HepG2 (cell line): Measurements from ENCODE around the gene IFNAR1. TPM values are rescaled to one million over a fixed set of nuclear protein-coding genes. Genes with fewer than 3 reads are reported as not detected.

ENCODE experiments used
- DNMT3B ChIP-seq: conservative IDR thresholded peaks from 2 replicates; pipeline ENCODE4 v1.6.1; 2016; ENCODE audit warnings: missing biosample characterization, control low read depth
- FIP1L1 ChIP-seq: fragments of 200-400 bp; formaldehyde crosslinking; IDR thresholded peaks from 2 replicates; pipeline ENCODE4 v1.6.1; 2018; ENCODE audit warnings: low read depth, mild to moderate bottlenecking, low read length, moderate library complexity, borderline replicate concordance; ENCODE audit not compliant: insufficient read depth
- FOXA3 ChIP-seq: IDR thresholded peaks from 2 replicates; pipeline ENCODE4 v1.6.1; 2016; ENCODE audit warnings: missing genetic modification reagents, missing compliant biosample characterization
- HOXA5 ChIP-seq: sonication (generic); formaldehyde crosslinking; IDR thresholded peaks from 2 replicates; pipeline ENCODE4 v1.4.0; 2020; ENCODE audit warnings: missing genetic modification reagents
- KLF11 ChIP-seq: IDR thresholded peaks from 2 replicates; pipeline ENCODE4 v1.6.1; 2016; ENCODE audit warnings: missing compliant biosample characterization
- MED1 ChIP-seq: sonication (generic); formaldehyde crosslinking; IDR thresholded peaks from 2 replicates; pipeline ENCODE4 v1.4.0; 2020; ENCODE audit warnings: missing genetic modification reagents
- NFATC3 ChIP-seq: sonication (generic); formaldehyde crosslinking; IDR thresholded peaks from 2 replicates; pipeline ENCODE4 v1.5.1; 2020; ENCODE audit warnings: mild to moderate bottlenecking, missing genetic modification reagents
- SOX13 ChIP-seq, 3 experiments: fragments of 450-650 bp in 1 of 3; sonication (generic) in 1 of 3; formaldehyde crosslinking in 1 of 3; IDR thresholded peaks in 2 of 3; conservative IDR thresholded peaks in 1 of 3; 2 replicates each; pipeline versions ENCODE4 v1.5.0 to v1.6.1; 2016 to 2020; ENCODE audit warnings: antibody characterized with exemption in 1 of 3, mild to moderate bottlenecking in 1 of 3, missing compliant biosample characterization in 1 of 3, missing genetic modification reagents in 1 of 3, moderate library complexity in 1 of 3
- ZNF10 ChIP-seq: sonication (generic); formaldehyde crosslinking; IDR thresholded peaks from 2 replicates; pipeline ENCODE4 v1.4.0; 2020; ENCODE audit warnings: mild to moderate bottlenecking, low read depth, missing genetic modification reagents, borderline replicate concordance
- ZNF234 ChIP-seq: sonication (generic); formaldehyde crosslinking; conservative IDR thresholded peaks from 2 replicates; pipeline ENCODE4 v1.5.1; 2020; ENCODE audit warnings: mild to moderate bottlenecking, missing genetic modification reagents
- ZNF253 ChIP-seq: sonication (generic); formaldehyde crosslinking; IDR thresholded peaks from 2 replicates; pipeline ENCODE4 v1.8.0; 2022; ENCODE audit warnings: mild to moderate bottlenecking, missing genetic modification reagents, borderline replicate concordance
- ZNF3 ChIP-seq: IDR thresholded peaks from 2 replicates; pipeline ENCODE4 v1.7.0; 2017; ENCODE audit warnings: inconsistent platforms
- ZNF547 ChIP-seq: sonication (generic); formaldehyde crosslinking; IDR thresholded peaks from 2 replicates; pipeline ENCODE4 v1.5.1; 2020; ENCODE audit warnings: mild to moderate bottlenecking, missing genetic modification reagents
- ZNF614 ChIP-seq: IDR thresholded peaks from 2 replicates; pipeline ENCODE4 v1.6.1; 2018; ENCODE audit warnings: missing biosample characterization, missing genetic modification reagents, inconsistent platforms, borderline replicate concordance
- ZNF615 ChIP-seq: sonication (generic); formaldehyde crosslinking; IDR thresholded peaks from 2 replicates; pipeline ENCODE4 v1.5.0; 2020; ENCODE audit warnings: mild to moderate bottlenecking, missing genetic modification reagents, borderline replicate concordance
- ZNF777 ChIP-seq: sonication (generic); formaldehyde crosslinking; IDR thresholded peaks from 2 replicates; pipeline ENCODE4 v1.4.0; 2020; ENCODE audit warnings: missing genetic modification reagents
- polyA plus RNA-seq, 8 experiments: library from polyadenylated mRNA; depleted of rRNA in 3 of 8; stranded (reverse) in 7 of 8; unstranded in 1 of 8; fragments of >200 nt; fragmentation: Illumina TruSeq in 4 of 8; extraction: Trizol in 4 of 8; gene quantifications; 2 replicates each; pipeline versions ENCODE4 v1.2.1 to v1.2.3, GENCODE V29; 2011 to 2016; ENCODE audit warnings: low read depth in 4 of 8, missing spikeins in 1 of 8, mixed read lengths in 1 of 8; ENCODE audit not compliant: insufficient read depth in 1 of 8
- total RNA-seq, 5 experiments: library from RNA; depleted of rRNA; stranded (reverse); fragments of >200 nt; fragmentation: Illumina TruSeq; extraction: Trizol; gene quantifications; 2 replicates each; pipeline ENCODE4 v1.2.3, GENCODE V29; 2016; ENCODE audit warnings: low read depth in 1 of 5
- TF ChIP-seq, protein P1 (sequence below): sonication (generic); formaldehyde crosslinking; IDR thresholded peaks from 2 replicates; pipeline ENCODE4 v1.4.0; 2020; ENCODE audit warnings: missing genetic modification reagents
- TF ChIP-seq, protein P2 (sequence below), 2 experiments: fragments of 450-650 bp in 1 of 2; sonication (generic) in 1 of 2; formaldehyde crosslinking; IDR thresholded peaks; 2 replicates each; pipeline versions ENCODE4 v1.5.0 to v1.8.0; 2020 to 2022; ENCODE audit warnings: mild to moderate bottlenecking in 1 of 2, missing genetic modification reagents in 1 of 2
- TF ChIP-seq, protein P3 (sequence below): IDR thresholded peaks from 2 replicates; pipeline ENCODE4 v1.6.1; 2018; ENCODE audit warnings: missing genetic modification reagents
- TF ChIP-seq, protein P4 (sequence below): sonication (generic); formaldehyde crosslinking; IDR thresholded peaks from 2 replicates; pipeline ENCODE4 v1.4.0; 2020; ENCODE audit warnings: missing genetic modification reagents; ENCODE audit errors: not compliant biosample characterization
- TF ChIP-seq, protein P5 (sequence below): IDR thresholded peaks from 2 replicates; pipeline ENCODE4 v1.6.1; 2016; ENCODE audit warnings: missing compliant biosample characterization, missing genetic modification reagents, borderline replicate concordance

Gene IFNAR1
- total and polyA plus RNA-seq, 2 of the 13 experiments (the other 11 are each of a cell fraction or from before 2014, with no cell fraction given): 6.7 to 9.3 TPM

DNA sequence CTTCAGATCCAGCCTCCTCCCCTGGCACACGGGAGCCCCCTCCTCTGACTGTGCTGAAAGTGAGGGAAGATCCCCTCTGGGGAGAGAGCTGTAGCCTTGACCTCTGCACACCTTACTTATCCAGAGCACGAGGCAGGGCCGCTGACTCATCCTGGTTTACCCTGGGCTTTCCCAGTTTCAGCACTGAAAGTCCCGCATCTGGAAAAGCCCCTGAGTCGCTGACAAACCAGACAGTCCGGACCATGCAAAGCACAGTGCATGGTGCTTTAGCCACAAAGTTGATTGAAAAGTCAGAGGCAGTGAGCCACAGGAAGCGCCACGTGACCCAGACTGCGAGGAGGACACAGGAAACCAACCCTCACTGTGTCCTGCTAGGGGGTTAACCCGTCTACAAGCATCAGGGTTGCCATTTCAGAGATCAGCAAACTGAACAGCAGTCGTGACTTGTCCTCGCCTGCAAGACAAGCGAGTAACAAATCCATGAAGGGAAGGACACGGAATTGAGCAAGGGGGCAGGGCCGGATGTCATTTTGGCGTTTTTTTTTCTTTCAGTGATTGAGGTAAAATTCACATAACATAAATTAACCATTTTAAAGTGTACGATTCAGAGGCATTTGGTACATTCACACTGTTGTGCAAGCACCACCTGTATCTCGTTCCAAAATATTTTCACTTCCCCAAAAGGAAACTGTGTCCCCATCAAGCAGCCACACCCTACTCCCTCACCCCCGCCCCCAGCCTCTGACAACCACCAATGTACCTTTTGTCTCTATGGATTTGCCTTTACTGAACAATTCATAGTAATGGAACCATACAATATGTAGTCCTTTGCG is 58.5 kb downstream of the IFNAR1 start (continued):
- TF ChIP-seq, protein P1, sequence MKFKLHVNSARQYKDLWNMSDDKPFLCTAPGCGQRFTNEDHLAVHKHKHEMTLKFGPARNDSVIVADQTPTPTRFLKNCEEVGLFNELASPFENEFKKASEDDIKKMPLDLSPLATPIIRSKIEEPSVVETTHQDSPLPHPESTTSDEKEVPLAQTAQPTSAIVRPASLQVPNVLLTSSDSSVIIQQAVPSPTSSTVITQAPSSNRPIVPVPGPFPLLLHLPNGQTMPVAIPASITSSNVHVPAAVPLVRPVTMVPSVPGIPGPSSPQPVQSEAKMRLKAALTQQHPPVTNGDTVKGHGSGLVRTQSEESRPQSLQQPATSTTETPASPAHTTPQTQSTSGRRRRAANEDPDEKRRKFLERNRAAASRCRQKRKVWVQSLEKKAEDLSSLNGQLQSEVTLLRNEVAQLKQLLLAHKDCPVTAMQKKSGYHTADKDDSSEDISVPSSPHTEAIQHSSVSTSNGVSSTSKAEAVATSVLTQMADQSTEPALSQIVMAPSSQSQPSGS: peak; percentile 58; the same call in 1 of the 2 replicates
- TF ChIP-seq ZNF10 (CRISPR knock-in tag) (no peak), KLF11 (CRISPR knock-in tag) (no peak), ZNF614 (CRISPR knock-in tag) (no peak; the same call in 1 of the 2 replicates), ZNF547 (CRISPR knock-in tag) (peak; percentile 83), DNMT3B (CRISPR knock-in tag) (peak; percentile 77; the same call in 1 of the 2 replicates), ZNF3 (CRISPR knock-in tag) (no peak), ZNF253 (CRISPR knock-in tag) (no peak), ZNF615 (CRISPR knock-in tag) (no peak), ZNF234 (CRISPR knock-in tag) (no peak), SOX13 (IDR thresholded peaks at IDR 0.05) (peak; percentile 20; the same call in 1 of the 2 replicates), SOX13 (CRISPR knock-in tag; conservative IDR thresholded peaks at IDR 0.05 in 1 of 2, IDR thresholded peaks at IDR 0.05 in 1 of 2) (peak in 1 of 2 experiments; percentile 73; a peak in 1 of 4 replicates), HOXA5 (CRISPR knock-in tag) (peak; percentile 33; the same call in 1 of the 2 replicates), FOXA3 (CRISPR knock-in tag) (peak; percentile 68), FIP1L1 (no peak), ZNF777 (CRISPR knock-in tag) (peak; percentile 47; the same call in 1 of the 2 replicates), MED1 (CRISPR knock-in tag) (peak; percentile 85), NFATC3 (CRISPR knock-in tag) (peak; percentile 37; the same call in 1 of the 2 replicates)
- TF ChIP-seq, protein P2, sequence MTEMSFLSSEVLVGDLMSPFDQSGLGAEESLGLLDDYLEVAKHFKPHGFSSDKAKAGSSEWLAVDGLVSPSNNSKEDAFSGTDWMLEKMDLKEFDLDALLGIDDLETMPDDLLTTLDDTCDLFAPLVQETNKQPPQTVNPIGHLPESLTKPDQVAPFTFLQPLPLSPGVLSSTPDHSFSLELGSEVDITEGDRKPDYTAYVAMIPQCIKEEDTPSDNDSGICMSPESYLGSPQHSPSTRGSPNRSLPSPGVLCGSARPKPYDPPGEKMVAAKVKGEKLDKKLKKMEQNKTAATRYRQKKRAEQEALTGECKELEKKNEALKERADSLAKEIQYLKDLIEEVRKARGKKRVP (CRISPR knock-in tag; IDR thresholded peaks at IDR 0.05): peak in 1 of 2 experiments; percentile 52; a peak in 1 of 4 replicates
- TF ChIP-seq, protein P3, sequence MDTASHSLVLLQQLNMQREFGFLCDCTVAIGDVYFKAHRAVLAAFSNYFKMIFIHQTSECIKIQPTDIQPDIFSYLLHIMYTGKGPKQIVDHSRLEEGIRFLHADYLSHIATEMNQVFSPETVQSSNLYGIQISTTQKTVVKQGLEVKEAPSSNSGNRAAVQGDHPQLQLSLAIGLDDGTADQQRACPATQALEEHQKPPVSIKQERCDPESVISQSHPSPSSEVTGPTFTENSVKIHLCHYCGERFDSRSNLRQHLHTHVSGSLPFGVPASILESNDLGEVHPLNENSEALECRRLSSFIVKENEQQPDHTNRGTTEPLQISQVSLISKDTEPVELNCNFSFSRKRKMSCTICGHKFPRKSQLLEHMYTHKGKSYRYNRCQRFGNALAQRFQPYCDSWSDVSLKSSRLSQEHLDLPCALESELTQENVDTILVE (CRISPR knock-in tag): 0 out of 2 replicates have a peak, but pooled peaks have one; percentile 48
- TF ChIP-seq, protein P4, sequence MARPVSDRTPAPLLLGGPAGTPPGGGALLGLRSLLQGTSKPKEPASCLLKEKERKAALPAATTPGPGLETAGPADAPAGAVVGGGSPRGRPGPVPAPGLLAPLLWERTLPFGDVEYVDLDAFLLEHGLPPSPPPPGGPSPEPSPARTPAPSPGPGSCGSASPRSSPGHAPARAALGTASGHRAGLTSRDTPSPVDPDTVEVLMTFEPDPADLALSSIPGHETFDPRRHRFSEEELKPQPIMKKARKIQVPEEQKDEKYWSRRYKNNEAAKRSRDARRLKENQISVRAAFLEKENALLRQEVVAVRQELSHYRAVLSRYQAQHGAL (CRISPR knock-in tag): no peak
- TF ChIP-seq, protein P5, sequence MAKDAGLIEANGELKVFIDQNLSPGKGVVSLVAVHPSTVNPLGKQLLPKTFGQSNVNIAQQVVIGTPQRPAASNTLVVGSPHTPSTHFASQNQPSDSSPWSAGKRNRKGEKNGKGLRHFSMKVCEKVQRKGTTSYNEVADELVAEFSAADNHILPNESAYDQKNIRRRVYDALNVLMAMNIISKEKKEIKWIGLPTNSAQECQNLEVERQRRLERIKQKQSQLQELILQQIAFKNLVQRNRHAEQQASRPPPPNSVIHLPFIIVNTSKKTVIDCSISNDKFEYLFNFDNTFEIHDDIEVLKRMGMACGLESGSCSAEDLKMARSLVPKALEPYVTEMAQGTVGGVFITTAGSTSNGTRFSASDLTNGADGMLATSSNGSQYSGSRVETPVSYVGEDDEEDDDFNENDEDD (CRISPR knock-in tag): peak; percentile 60; the same call in 1 of the 2 replicates
